DND-41 (cell line): ENCODE results near the gene NPM1.

Source experiments
- CTCF ChIP-seq: IDR thresholded peaks from 2 replicates; pipeline ENCODE4 v1.5.1; 2012; ENCODE audit warnings: borderline replicate concordance, low read length, moderate library complexity, mild to moderate bottlenecking; ENCODE audit not compliant: poor library complexity, severe bottlenecking; ENCODE audit errors: extremely low read depth
- EZH2 ChIP-seq: IDR thresholded peaks from 3 replicates; pipeline ENCODE4 v1.6.1; 2012; ENCODE audit warnings: borderline replicate concordance, low read depth, mild to moderate bottlenecking, moderate library complexity, low read length, inconsistent platforms; ENCODE audit not compliant: severe bottlenecking

- TF ChIP-seq CTCF = no peak
- TF ChIP-seq EZH2 = no peak
These were observed at the start of gene NPM1 for GRCh38 chr5:171387345-171387969.
